Aorta (tissue), 5 donors: ENCODE measurements around the gene PLA2G4D. TPM values are rescaled to one million over a fixed set of nuclear protein-coding genes. Genes with fewer than 3 reads are reported as not detected.
A peak's percentile ranks its signal among the peaks of the same experiment; 100 is the strongest.

Experiments used
- ATAC-seq: fragments of 200-7000 bp; cut with Tn5 transposase; one replicate; pipeline ENCODE4 v1.9.1; 2022; ENCODE audit warnings: moderate library complexity; ENCODE audit not compliant: low FRiP score
- DNase-seq, 2 donors: peaks; one replicate each; pipeline ENCODE4 v3.0.0-alpha.2; 2020
- H3K27ac ChIP-seq, 2 donors: one replicate each; pipeline ENCODE4 v1.5.1; 2013; ENCODE audit warnings: low read length in 2 of 2, mild to moderate bottlenecking in 2 of 2, moderate library complexity in 2 of 2, control low read depth in 1 of 2, inconsistent platforms in 1 of 2, low read depth in 1 of 2
- H3K27me3 ChIP-seq, 2 donors: one replicate each; pipeline ENCODE4 v1.6.1; 2013; ENCODE audit warnings: control low read depth in 1 of 2, low read length in 1 of 2, mild to moderate bottlenecking in 1 of 2, moderate library complexity in 1 of 2; ENCODE audit not compliant: insufficient read depth in 2 of 2, control insufficient read depth in 1 of 2
- H3K36me3 ChIP-seq, 2 donors: one replicate each; pipeline ENCODE4 v1.6.1; 2013; ENCODE audit warnings: control low read depth in 1 of 2, low read length in 1 of 2, mild to moderate bottlenecking in 1 of 2; ENCODE audit not compliant: insufficient read depth in 2 of 2, control insufficient read depth in 1 of 2
- H3K4me1 ChIP-seq, 2 donors: one replicate each; pipeline ENCODE4 v1.6.1; 2013; ENCODE audit warnings: low read length in 2 of 2, control low read depth in 1 of 2, mild to moderate bottlenecking in 1 of 2, moderate library complexity in 1 of 2; ENCODE audit not compliant: insufficient read depth in 2 of 2, control insufficient read depth in 1 of 2
- H3K4me3 ChIP-seq, 2 donors: one replicate each; pipeline ENCODE4 v1.5.1; 2013; ENCODE audit warnings: low read length in 2 of 2, control low read depth in 1 of 2, mild to moderate bottlenecking in 1 of 2
- H3K9me3 ChIP-seq: one replicate; pipeline ENCODE4 v1.6.1; 2013; ENCODE audit warnings: mild to moderate bottlenecking, low read length; ENCODE audit not compliant: control insufficient read depth
- WGBS, 2 donors: extraction: QIAGEN DNeasy Blood & Tissue Kit; methylation state at CpG; one replicate each; pipeline ENCODE4 v1.1.7; 2013; 5-methylcytosine and 5-hydroxymethylcytosine counted together
- intact Hi-C, 2 donors: fragments of 100-400 bp; cut with DNase I; formaldehyde crosslinking; loops; one replicate each; pipeline versions ENCODE4 v1.14.2 to v1.15.0; 2022
- polyA plus RNA-seq, 2 donors: library from polyadenylated mRNA; stranded (reverse); fragments of 200-250 nt; gene quantifications; one replicate each; pipeline ENCODE4 v1.2.3, GENCODE V29; 2013
- total RNA-seq, 2 donors: library from RNA; stranded (reverse); fragmentation: NEBNext Ultra II Directional; extraction: Animal tissue kit (Norgen Biotek cat#: 25700); gene quantifications; one replicate each; pipeline ENCODE4 v1.2.1, GENCODE V29; 2021
- donor health status: healthy with polysubstance abuse.
- donor health status: Bipolar disorder and iron deficiency.
- donor health status: DM: no; HTN: no; CAD: no.
- donor health status: DM: no; HTN: no; CAD: no.
- donor health status: DM: yes; HTN: yes; CAD: no.

The PLA2G4D gene
- total and polyA plus RNA-seq, 4 donors, result not detected

DNA sequence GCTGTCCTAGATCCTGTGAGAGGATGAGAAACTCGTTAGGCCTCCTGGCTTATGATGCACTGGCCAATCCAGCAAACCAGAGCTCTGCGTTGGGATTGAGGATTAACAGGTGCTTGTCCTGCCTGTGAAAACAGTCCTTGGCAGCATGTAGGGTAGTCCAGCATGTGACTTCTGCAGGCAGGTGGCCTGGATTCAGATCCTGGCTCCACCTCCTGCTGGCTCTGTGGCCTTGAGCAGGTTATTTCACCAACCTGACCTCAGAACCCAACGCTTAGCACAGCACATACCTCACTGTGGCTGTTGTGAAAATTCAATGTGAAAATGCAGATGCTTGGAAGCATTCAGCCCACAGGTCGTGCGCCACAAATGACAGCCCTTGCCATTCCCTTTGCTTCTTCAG, 33.6 kb downstream of the PLA2G4D start:
- H3K27me3 ChIP-seq, result no peaks in the 10 kb centered on the region
- no peak overlapping the region for H3K27ac ChIP-seq
- no peak overlapping the region for H3K4me3 ChIP-seq
- no peaks in the 10 kb centered on the region for H3K9me3 ChIP-seq
- intact Hi-C loops, result loop anchor here in 1 of 2 donors (10.0 kb wide), 1 partner anchor 166 kb away; the partner anchor contains the start of gene SPTBN5
- no peaks in the 10 kb centered on the region for H3K36me3 ChIP-seq
- WGBS, 2 donors, result 81 to 85% methylated on average over 5 of the region's 5 CpGs
- no peaks in the 10 kb centered on the region for H3K4me1 ChIP-seq
- ATAC-seq, result no peak
- no peak for DNase-seq

DNA sequence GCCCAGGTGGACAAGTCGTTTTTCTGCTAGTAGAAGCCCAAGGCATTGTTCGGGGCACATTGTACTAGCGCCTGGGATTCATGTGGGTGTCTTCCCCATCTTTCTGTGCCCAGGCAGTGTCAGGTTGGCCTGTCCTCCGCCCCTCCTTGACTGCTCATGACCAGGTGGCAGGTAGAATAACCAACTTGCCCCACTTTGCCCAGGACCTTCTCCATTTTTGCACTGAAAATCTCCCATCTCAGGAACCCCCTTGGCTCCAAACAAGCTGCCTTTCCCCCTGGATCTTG, 33.9 kb downstream of the PLA2G4D start:
- Histone ChIP-seq H3K36me3 (no peaks in the 10 kb centered on the region), H3K4me3 (no peak overlapping the region), H3K27ac (no peak overlapping the region), H3K9me3 (no peaks in the 10 kb centered on the region), H3K4me1 (no peaks in the 10 kb centered on the region), H3K27me3 (no peaks in the 10 kb centered on the region)
- no peak for DNase-seq
- no peak for ATAC-seq
- WGBS, 2 donors, result 76 to 81% methylated on average over 4 of the region's 4 CpGs
- intact Hi-C loops, result loop anchor here in 1 of 2 donors (10.0 kb wide), 1 partner anchor 166 kb away; the partner anchor contains the start of gene SPTBN5

GRCh38 chr15:42059661-42060476, 34.5 kb downstream of the PLA2G4D start:
- 47 to 48% methylated on average over 14 of the region's 14 CpGs for WGBS, 2 donors
- intact Hi-C loops, result loop anchor here (10.0 kb wide), 2 partner anchors 135 to 165 kb away; partner anchors contain the start of gene SPTBN5 (in 1 of the 2)
- H3K4me1 ChIP-seq, result no peaks in the 10 kb centered on the region
- peak; percentile 49 for ATAC-seq
- no peak overlapping the region for H3K4me3 ChIP-seq
- H3K9me3 ChIP-seq, result no peaks in the 10 kb centered on the region
- H3K36me3 ChIP-seq, result no peaks in the 10 kb centered on the region
- peak in 1 of 2 donors; percentile 83 for DNase-seq
- no peaks in the 10 kb centered on the region for H3K27me3 ChIP-seq
- no peak overlapping the region for H3K27ac ChIP-seq

DNA sequence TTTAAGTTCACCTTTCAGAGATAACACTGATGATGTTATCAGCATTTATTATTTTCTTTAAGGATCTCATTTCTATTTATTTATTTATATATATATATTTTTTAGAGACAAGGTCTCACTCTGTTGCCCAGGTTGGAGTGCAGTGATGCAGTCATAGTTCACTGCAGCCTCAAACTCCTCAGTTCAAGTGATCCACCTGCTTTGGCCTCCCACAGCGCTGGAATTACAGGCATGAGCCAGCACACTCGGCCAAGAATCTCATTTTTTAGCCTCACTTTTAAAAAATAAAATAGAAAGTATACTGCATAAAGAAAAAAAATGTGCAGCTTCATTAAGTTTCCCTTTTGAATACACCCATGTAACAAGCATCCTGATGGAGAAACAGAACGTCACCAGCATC, 35.6 kb downstream of the PLA2G4D start:
- Histone ChIP-seq H3K4me3 (no peak overlapping the region), H3K27ac (no peak overlapping the region), H3K4me1 (no peaks in the 10 kb centered on the region), H3K9me3 (no peaks in the 10 kb centered on the region), H3K27me3 (no peaks in the 10 kb centered on the region), H3K36me3 (no peaks in the 10 kb centered on the region)
- intact Hi-C loops, result loop anchor here in 1 of 2 donors (10.0 kb wide), 1 partner anchor 134 kb away; no protein-coding TSS in a partner anchor
- DNase-seq (no peak), ATAC-seq (no peak)
- WGBS, 2 donors, result 45 to 57% methylated on average over 3 of the region's 3 CpGs

DNA sequence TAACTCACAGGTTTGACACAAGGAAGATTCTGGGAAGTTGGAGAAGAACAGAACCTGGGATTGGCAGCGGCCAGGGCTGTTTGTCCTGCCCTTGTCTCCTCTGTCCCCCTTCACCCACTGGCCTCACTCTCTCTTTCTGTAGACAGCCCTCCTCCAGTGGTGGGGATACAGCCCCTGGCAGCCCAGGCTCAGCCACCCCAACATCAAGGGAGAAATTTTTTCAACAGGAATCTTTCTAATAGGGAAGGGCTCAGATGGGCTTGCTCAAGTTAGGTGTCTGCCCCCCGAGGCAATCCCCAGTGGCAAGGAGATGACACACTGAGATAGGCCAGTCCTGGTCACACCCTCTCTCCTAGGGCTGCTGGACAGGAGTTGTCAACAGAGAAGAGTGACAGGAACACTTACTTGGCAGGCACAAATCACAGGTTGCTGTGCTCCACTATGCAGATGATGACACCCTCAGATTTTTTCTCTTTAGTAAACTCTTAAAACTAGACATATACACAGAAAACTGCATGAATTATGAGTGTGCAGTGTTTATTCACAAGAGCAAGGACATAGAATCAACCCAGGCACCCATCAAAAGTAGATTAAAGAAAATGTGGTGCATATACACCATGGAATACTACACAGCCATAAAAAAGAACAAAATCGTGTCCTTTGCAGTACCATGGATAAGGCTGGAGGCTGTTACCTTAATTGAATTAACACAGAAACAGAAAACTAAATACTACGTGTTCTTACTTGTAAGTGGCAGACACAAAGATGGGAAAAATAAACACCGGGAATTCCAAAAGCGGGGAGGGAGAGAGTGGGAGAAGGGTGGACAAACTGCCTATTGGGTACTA, 36.3 kb downstream of the PLA2G4D start:
- ATAC-seq, result no peak
- H3K4me1 ChIP-seq, result no peaks in the 10 kb centered on the region
- intact Hi-C loops, result loop anchor here (2.0 to 10.0 kb wide), 2 partner anchors 69 to 133 kb away; no protein-coding TSS in a partner anchor
- WGBS, 2 donors, result 82 to 84% methylated on average over 6 of the region's 6 CpGs
- DNase-seq, result no peak
- H3K27me3 ChIP-seq, result no peaks in the 10 kb centered on the region
- no peak overlapping the region for H3K4me3 ChIP-seq
- no peak overlapping the region for H3K27ac ChIP-seq
- H3K9me3 ChIP-seq, result no peaks in the 10 kb centered on the region
- no peaks in the 10 kb centered on the region for H3K36me3 ChIP-seq

DNA sequence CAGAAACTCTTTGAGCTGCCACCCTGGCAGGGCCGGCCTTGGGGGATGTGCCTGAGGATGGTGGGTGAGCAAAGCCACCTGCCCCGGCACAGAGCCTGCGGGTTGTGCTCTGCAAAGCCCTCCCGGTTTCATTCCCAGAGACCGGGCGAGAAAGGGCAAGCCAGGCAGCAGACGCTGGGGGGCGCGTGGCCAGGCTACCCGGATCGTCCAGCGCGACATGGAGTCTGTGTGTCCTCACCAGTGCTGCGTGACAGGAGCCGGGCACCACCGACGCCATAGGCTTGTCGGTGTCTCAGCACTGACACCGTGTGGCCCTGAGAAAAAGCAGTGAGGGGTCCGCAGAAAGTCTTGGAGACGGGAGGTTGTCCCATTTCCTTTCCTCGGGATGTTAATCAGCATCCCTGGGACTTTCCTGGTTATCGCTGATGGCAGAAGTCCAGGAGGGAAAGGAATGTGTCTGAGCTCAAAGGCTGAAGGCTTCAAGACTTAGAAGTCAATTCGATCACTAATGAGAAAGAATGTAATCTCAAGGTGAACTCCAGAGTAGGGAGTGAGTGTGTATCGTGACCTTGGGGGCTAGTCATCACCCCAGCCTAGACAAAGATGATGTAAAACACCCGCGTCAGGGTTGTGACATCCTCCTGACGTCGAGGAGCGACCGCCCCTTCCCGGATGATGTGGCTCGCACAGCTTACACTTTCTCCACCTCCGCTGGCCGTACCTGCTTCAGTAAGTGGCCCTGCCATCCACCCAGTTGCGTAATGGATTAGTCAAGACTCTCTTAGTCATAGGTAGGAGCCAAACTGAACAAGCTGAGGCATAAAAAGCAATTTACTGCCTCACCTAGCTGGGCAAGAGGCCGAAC, 37.2 kb downstream of the PLA2G4D start:
- peak; percentile 82 to 91 for DNase-seq
- Histone ChIP-seq H3K9me3 (no peaks in the 10 kb centered on the region), H3K27ac (no peak overlapping the region), H3K27me3 (no peaks in the 10 kb centered on the region), H3K4me1 (no peaks in the 10 kb centered on the region), H3K4me3 (no peak overlapping the region), H3K36me3 (no peaks in the 10 kb centered on the region)
- 18 to 19% methylated on average over 37 of the region's 37 CpGs for WGBS, 2 donors
- intact Hi-C loops, result loop anchor here (2.0 to 10.0 kb wide), 2 partner anchors 68 to 132 kb away; no protein-coding TSS in a partner anchor
- ATAC-seq, result peak; percentile 90

DNA sequence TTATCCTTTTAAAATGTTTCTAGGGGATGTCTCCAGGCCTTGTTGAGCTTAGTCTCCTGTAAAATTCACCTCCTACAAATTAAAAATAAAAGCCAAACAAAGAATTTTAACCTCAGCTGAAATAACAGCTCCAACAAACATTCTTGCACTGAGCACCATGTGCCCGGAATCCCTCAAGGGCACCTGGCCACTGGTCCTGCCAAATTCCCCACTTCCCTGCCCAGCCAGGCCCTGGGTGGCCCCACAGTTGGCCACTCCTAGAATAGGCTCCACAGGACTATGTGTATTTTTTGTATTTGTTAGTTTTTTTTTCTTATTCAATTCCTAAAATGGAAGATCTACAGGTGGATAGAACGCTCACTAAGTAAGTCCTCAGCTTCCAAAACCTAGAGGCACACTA, 40.4 kb downstream of the PLA2G4D start:
- ATAC-seq (no peak), DNase-seq (no peak)
- H3K9me3 ChIP-seq, result no peaks in the 10 kb centered on the region
- H3K27me3 ChIP-seq, result no peaks in the 10 kb centered on the region
- intact Hi-C loops, result loop anchor here in 1 of 2 donors (10.0 kb wide), 1 partner anchor 129 kb away; no protein-coding TSS in a partner anchor
- 72 to 80% methylated on average over 2 of the region's 2 CpGs for WGBS, 2 donors
- H3K4me1 ChIP-seq, result no peaks in the 10 kb centered on the region
- no peak overlapping the region for H3K27ac ChIP-seq
- H3K4me3 ChIP-seq, result no peak overlapping the region
- H3K36me3 ChIP-seq, result no peaks in the 10 kb centered on the region

GRCh38 chr15:42053010-42053409, 41.4 kb downstream of the PLA2G4D start:
- Histone ChIP-seq H3K4me1 (no peaks in the 10 kb centered on the region), H3K27ac (no peak overlapping the region), H3K36me3 (no peaks in the 10 kb centered on the region), H3K4me3 (no peak overlapping the region), H3K27me3 (no peaks in the 10 kb centered on the region), H3K9me3 (no peaks in the 10 kb centered on the region)
- 82 to 88% methylated on average over 4 of the region's 4 CpGs for WGBS, 2 donors
- DNase-seq (no peak), ATAC-seq (no peak)
- intact Hi-C loops, result loop anchor here in 1 of 2 donors (10.0 kb wide), 1 partner anchor 128 kb away; no protein-coding TSS in a partner anchor
